Measurements from ENCODE around the gene NINJ1. TPM values are rescaled to one million over a fixed set of nuclear protein-coding genes. Genes with fewer than 3 reads are reported as not detected.
A peak's percentile ranks its signal among the peaks of the same experiment; 100 is the strongest.
"Not testable (repeated sequence)": the region's sequence is repeated elsewhere in the genome, so short reads cannot be mapped to it uniquely, and the experiment has no call there.

The NINJ1 gene
- total and polyA plus RNA-seq, 5 experiments from 2014 or later: 33.8 to 97.6 (median 78.5) TPM

DNA sequence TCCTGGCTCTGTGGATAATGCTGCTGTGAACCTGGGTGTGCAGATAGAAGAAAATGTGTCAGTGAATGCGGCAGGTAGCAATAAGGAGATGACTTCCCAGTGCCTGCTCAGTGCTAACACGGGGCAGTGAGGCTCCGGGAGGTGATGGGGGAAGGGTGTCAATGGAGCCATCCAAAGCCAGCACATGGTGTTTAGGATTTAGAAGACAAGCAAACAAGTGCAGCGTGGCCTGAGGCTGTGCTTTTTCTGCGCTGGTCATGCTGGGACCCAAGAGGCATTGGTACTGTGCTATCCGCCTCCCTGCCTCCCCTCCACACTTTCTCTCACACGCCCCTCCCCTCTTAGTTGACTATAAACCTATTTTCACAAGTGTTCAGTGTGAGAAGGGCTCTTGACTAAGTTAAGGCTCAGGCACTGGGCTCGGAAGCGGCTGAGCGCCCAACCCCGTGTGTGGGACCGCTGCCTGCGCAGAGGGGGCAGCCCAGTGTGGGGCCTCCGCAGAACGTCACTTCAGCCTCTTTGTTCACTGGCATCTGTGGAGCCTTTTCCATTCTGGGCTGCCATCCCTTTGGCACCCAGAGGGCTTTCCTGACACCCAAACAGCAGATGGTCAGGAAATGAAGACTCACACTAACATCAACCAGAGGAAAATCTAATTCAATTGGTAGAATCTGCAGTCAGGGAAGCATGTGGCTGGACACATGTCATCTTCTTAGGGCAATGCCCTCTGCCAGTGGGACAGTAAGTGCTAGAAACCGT lies 21.8 kb upstream of the NINJ1 start:
- Mint-ChIP-seq H3K27ac (peak overlapping the region in 2 of 10 donors; percentile 24 to 79), H3K4me1 (peaks cover 4 to 13% (median 7%) of the 10 kb centered on the region in 4 donors), H3K36me3 (no peaks in the 10 kb centered on the region), H3K4me3 (no peak overlapping the region), H3K27me3 (no peaks in the 10 kb centered on the region), H3K9me3 (no peaks in the 10 kb centered on the region)
- POLR2A ChIA-PET: interaction anchor here (1.0 kb wide), 1 partner anchor 12 kb away, joined by 3 read pairs; no protein-coding TSS in a partner anchor
- DNase-seq (no peak), ATAC-seq (no peak)

DNA sequence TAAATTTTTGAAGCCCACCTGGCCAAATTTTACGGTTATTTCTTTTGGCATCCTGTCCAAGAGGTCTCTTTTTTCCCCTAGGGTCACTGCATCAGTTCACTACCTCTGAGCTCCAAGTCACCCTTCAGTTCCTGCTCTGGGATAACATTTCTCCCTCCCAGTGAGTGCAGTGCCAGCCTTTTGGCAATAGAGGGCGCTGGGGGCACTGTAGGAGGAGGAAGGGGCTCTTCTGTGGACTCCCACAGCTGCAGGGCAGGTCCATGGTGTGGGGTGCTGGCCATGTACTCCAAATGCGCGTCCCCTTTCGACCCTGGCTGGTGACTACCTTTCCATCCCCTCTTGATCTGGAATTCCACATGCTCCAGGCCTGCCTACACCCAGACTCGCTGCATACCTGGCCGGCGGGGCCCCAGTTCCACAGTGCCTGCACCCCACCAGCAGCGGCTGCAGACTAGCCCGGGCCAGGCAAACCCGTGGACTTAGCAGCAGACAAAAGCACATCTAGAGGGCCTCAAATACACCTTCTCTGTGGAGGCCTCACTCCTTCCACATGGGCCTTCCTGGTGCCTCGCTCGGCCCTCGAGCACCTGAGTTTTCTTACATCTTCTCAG lies 20.3 kb upstream of the NINJ1 start:
- Mint-ChIP-seq H3K9me3 (no peaks in the 10 kb centered on the region), H3K27ac (peak overlapping the region in 4 of 10 donors; percentile 44 to 69 (median 61)), H3K36me3 (no peaks in the 10 kb centered on the region), H3K4me1 (peaks cover 1 to 11% (median 2%) of the 10 kb centered on the region in 4 donors), H3K4me3 (no peak overlapping the region), H3K27me3 (no peaks in the 10 kb centered on the region)
- DNase-seq (peak in 7 of 10 donors; percentile 18 to 50 (median 39)), ATAC-seq (peak in 1 of 2 donors; percentile 47)
- POLR2A ChIA-PET: no interaction called here

DNA sequence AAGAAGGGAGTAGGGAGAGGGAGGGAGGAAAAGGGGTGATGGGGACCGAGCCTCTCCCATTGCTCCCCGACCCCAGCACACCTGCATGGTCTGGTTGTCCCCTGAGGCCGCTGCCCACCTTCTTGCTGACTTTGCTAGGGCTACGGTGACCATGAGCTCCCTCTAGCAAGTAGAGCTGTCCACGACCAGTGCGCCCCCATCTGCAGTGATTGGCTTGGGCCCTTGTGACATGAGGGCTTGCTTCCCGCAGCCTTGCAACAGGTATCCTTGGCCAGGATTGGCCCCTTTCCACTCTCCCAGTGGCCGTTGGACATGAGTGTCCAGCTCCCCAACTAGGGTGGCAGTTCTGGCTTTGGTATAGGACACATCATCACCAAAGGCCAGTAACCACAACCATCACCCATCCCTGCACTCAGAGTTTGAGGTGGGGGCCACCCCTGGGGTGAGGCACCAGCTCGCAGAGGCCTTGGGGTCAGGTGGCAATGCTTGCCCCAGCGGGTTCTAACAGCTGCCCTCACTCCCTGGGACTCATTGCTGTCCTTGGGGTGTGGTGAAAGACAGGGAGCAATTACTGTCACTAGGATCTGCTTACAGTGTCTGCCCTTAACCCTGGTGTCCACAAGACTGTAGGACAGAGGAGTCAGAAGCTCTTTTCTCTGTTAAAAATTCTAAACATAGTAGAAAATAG lies 17.2 kb upstream of the NINJ1 start:
- Mint-ChIP-seq H3K27ac (no peak overlapping the region), H3K36me3 (no peaks in the 10 kb centered on the region), H3K9me3 (peaks cover 0 to 9% (median 2%) of the 10 kb centered on the region in 9 donors), H3K4me1 (peaks cover 1 to 23% (median 11%) of the 10 kb centered on the region in 4 donors), H3K4me3 (no peak overlapping the region), H3K27me3 (no peaks in the 10 kb centered on the region)
- ATAC-seq (no peak), DNase-seq (no peak)
- POLR2A ChIA-PET: no interaction called here

DNA sequence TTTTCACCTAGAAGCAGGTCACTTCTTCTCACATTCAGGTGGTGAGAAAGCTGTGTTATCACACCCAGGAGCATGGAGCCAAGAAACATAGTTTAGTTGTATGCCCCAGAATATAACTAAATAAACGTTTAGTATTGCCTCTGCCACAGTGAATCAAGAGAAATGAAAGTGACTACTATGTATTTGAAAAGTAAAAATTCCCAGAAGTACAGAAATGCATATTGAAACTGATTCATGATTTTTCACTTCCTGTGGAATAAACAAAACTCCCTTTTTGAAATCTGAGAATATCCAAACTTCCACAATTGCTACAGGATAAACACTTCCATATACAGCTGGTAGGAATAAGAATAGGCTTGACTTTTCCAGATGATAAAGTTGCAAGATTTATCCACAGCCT lies 15.3 kb upstream of the NINJ1 start:
- Mint-ChIP-seq H3K4me3 (no peak overlapping the region), H3K27me3 (no peaks in the 10 kb centered on the region), H3K4me1 (peaks cover 5 to 32% (median 18%) of the 10 kb centered on the region in 4 donors), H3K27ac (peak overlapping the region in 4 of 10 donors; percentile 1 to 75 (median 34)), H3K36me3 (no peaks in the 10 kb centered on the region), H3K9me3 (peaks cover 0 to 9% (median 2%) of the 10 kb centered on the region in 9 donors)
- ATAC-seq (no peak), DNase-seq (no peak)
- POLR2A ChIA-PET: no interaction called here

DNA sequence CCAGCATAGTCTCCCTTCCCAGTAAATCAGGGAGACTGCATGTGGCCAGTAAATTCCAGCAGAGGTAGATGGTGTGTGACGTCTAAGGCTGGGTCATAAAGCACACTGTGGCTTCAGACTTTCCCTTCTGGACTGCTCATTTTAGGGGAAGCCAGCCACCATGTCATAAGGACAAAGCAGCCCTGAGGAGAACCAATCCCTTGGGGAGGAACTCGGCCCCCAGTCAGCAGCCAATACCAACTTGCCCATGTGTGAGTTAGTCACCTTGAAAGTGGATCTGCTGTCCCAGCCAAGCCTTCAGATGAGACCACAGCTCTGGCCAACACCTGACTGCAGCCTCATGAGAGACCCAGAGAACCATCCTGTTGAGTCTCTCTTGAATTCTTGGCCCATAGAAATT lies 14.7 kb upstream of the NINJ1 start:
- Mint-ChIP-seq H3K36me3 (no peaks in the 10 kb centered on the region), H3K27me3 (no peaks in the 10 kb centered on the region), H3K4me3 (no peak overlapping the region), H3K27ac (peak overlapping the region in 4 of 10 donors; percentile 24 to 45 (median 38)), H3K9me3 (peaks cover 0 to 9% (median 2%) of the 10 kb centered on the region in 9 donors), H3K4me1 (peaks cover 9 to 36% (median 24%) of the 10 kb centered on the region in 4 donors)
- DNase-seq: no peak
- POLR2A ChIA-PET: no interaction called here
- no peak for ATAC-seq

DNA sequence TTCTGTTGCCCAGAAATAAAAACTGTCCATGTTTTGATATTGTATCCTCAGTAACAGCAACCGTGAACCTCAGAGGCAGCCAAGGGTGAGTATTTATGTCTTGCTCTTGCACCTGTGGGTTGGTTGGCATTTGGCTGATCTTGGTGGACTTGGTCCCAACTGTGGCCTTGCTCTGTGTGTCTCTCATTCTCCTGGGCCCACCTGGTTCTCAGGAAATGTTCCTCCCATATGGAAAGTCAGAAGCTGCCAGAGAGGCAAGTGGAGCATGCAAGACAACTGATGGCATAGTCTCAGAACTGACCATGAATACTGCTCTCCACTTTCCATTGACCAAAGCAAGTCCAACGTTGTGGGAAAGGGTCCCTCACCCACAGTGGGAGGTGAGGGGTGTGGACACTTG lies 13.6 kb upstream of the NINJ1 start:
- H3K27ac Mint-ChIP-seq: peak overlapping the region in 5 of 10 donors; percentile 15 to 84 (median 73)
- POLR2A ChIA-PET: no interaction called here
- H3K4me3 Mint-ChIP-seq: no peak overlapping the region

DNA sequence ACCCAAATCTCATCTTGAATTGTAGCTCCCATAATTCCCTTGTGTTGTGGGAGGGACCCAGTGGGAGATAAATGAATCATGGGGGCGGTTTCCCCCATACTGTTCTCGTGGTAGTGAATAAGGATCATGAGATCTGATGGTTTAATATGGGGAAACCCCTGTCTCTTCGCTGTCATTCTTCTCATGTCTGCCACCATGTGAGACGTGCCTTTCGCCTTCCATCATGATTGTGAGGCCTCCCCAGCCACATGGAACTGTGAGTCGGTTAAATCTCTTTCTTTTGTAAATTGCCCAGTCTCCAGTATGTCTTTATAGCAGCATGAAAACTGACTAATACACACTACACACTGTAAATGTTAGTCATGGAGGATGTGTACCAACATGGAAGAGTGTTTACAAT lies 12.6 kb upstream of the NINJ1 start:
- H3K4me1 Mint-ChIP-seq: peaks cover 12 to 54% (median 42%) of the 10 kb centered on the region in 4 donors
- ATAC-seq, H3K27me3 Mint-ChIP-seq, H3K36me3 Mint-ChIP-seq, H3K9me3 Mint-ChIP-seq, DNase-seq: not testable (repeated sequence)
- H3K27ac Mint-ChIP-seq: peak overlapping the region; percentile 5 to 87 (median 63)
- peak overlapping the region in 1 of 10 donors; percentile 5 for H3K4me3 Mint-ChIP-seq
- POLR2A ChIA-PET: interaction anchor here (0.9 to 1.9 kb wide), 3 partner anchors 11 to 16 kb away, joined by 3 to 4 read pairs (median 3); partner anchors contain the start of gene NINJ1

More for the DNA sequence above, 13.6 kb upstream of the NINJ1 start:
- DNase-seq (no peak), ATAC-seq (no peak)
- H3K36me3 Mint-ChIP-seq: no peaks in the 10 kb centered on the region
- no peaks in the 10 kb centered on the region for H3K27me3 Mint-ChIP-seq
- H3K4me1 Mint-ChIP-seq: peaks cover 11 to 47% (median 34%) of the 10 kb centered on the region in 4 donors
- peaks cover 0 to 9% (median 2%) of the 10 kb centered on the region in 9 donors for H3K9me3 Mint-ChIP-seq

DNA sequence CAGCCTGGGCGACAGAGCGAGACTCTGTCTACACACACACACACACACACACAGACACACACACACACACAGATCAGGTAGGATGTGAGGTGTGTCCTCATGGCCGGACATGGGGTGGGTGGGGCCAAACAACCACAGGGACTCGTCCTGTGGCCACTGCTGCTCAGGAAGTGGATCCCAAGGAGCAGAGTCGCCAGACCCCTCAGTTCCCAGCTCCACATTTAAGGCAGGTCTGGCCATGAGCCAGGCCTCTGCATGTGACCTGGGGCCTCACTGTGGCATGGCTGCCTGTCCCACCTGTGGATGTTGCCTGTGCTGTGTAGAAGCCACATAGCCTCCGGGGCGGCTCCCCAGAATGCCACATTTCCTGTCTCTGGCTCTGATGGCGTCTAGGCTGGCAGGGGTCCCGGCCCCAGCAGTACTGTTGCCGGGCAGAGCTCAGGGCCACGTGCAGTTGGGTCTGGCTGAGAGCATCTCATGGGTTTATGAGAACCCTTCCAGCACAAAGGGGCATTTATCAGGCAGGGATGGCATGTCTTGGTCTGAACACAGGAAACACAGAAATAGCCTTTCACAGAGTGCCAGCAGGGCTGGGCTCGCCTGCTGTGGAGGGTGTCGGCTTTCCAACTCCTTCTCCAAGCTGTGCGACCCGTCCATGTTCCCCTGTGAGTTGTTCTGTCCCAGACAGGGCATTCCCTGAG lies 9.9 kb upstream of the NINJ1 start:
- Mint-ChIP-seq H3K27me3 (no peaks in the 10 kb centered on the region), H3K9me3 (peaks cover 0 to 9% (median 2%) of the 10 kb centered on the region in 9 donors), H3K36me3 (no peaks in the 10 kb centered on the region), H3K4me1 (peaks cover 18 to 69% (median 55%) of the 10 kb centered on the region in 4 donors), H3K4me3 (peak overlapping the region; percentile 44 to 81 (median 72)), H3K27ac (peak overlapping the region; percentile 95 to 99 (median 97))
- DNase-seq (peak; percentile 48 to 86 (median 75)), ATAC-seq (peak; percentile 97 to 98)
- POLR2A ChIA-PET: interaction anchor here (0.6 to 3.9 kb wide), 20 partner anchors 9 to 305 kb away, joined by 3 to 53 read pairs (median 4); partner anchors contain the start of genes CARD19 and NINJ1

DNA sequence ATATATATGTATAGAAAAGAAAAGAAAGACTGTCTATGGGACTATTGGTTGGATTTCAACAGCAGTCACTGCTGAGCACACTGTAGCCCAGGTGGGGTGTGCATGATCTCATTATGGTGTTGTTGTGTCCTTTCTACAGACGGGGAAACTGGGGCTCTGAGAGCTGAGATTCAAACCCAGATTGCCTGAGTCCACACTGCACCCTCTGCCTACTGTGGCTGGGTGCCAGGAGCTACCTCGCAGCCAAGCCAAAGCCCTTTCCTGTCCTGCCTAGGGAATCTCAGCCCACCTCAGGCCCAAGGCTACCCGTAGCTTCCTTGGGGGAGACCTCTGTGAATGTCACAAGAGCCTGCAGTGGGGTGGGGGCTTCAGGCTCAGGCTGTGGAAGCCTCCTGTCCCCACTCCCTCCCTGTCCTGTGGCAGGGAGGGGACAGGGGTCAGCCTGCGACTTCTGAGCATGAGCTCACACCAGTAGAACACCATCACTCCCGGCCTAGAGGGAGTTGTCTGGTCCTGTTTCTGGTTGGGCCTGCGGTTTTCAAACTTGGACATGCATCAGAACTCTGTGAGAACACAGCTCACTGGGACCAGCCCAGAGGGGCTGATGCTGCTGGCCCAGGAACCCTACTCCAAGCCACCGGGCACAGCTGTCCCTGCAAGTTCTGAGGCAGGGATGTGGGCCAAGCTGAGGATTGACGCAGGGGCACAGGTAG lies 7.9 kb upstream of the NINJ1 start:
- Mint-ChIP-seq H3K9me3 (peaks cover 0 to 5% (median 0%) of the 10 kb centered on the region in 9 donors), H3K36me3 (no peaks in the 10 kb centered on the region), H3K27me3 (no peaks in the 10 kb centered on the region), H3K4me3 (peak overlapping the region in 5 of 10 donors; percentile 8 to 68 (median 33)), H3K27ac (peak overlapping the region; percentile 22 to 98 (median 85)), H3K4me1 (peaks cover 21 to 80% (median 66%) of the 10 kb centered on the region in 4 donors)
- DNase-seq: peak in 1 of 10 donors; percentile 36
- POLR2A ChIA-PET: interaction anchor here (0.6 to 3.9 kb wide), 11 partner anchors 9 to 91 kb away, joined by 3 to 53 read pairs (median 4); partner anchors contain the start of genes CARD19 and NINJ1
- no peak for ATAC-seq

DNA sequence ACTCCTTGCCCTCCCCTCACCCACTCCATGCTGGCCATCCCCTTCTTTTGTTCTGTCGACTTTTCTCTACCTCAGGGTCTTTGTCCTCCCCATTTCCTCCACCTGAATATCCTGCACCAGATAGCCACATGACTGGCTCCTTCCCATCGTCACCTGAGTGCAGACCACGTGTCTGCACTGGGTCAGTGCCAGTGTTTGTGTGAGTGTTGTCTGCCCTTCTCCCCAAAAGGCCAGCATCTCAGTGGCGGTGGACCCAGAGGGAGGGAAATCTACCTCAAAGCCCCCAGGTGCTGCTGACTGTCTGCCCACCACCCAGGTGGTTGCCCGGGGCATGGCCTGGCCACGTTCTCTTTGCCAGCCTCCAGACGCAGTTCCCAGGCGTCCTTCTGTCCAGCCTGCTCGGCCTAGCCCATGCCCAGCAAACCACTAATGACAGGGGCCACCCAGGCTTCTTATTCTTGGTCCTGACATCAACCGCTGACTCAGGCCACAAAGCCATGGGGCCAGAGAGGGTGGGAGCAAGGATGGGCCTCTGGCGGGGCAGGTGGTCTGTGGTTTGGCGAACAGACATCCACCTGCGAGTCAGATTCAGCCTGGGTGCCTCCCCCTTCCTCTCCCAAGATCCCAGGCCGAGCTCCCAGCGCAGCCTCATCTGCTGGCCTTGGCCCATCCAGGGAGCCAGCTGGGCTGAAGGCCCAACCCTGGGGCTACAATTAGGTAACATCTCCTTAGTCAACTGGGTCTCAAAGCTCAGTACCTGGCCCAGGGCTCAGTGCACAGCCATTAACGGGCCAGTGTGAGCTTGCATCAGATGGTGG lies 5.5 kb upstream of the NINJ1 start:
- H3K27ac Mint-ChIP-seq: peak overlapping the region in 6 of 10 donors; percentile 25 to 82 (median 38)
- no peak for DNase-seq
- no peaks in the 10 kb centered on the region for H3K9me3 Mint-ChIP-seq
- H3K27me3 Mint-ChIP-seq: no peaks in the 10 kb centered on the region
- peaks cover 25 to 75% (median 63%) of the 10 kb centered on the region in 4 donors for H3K4me1 Mint-ChIP-seq
- H3K4me3 Mint-ChIP-seq: no peak overlapping the region
- H3K36me3 Mint-ChIP-seq: no peaks in the 10 kb centered on the region
- POLR2A ChIA-PET: interaction anchor here (0.9 to 1.5 kb wide), 5 partner anchors 8 to 174 kb away, joined by 3 to 7 read pairs (median 3); no protein-coding TSS in a partner anchor
- no peak for ATAC-seq
